ENCODE data around the gene CNTNAP2. TPM values are rescaled to one million over a fixed set of nuclear protein-coding genes. Genes with fewer than 3 reads are reported as not detected.
"Not testable (repeated sequence)": the region's sequence is repeated elsewhere in the genome, so short reads cannot be mapped to it uniquely, and the experiment has no call there.

Gene CNTNAP2
- total and polyA plus RNA-seq, 2 of the 4 experiments (the other 2 are of a cell fraction): not detected

GRCh38 chr7:148465441-148465840 is 2348.8 kb downstream of the CNTNAP2 start:
- intact Hi-C loops (cut with micrococcal nuclease): not testable (repeated sequence)

More at GRCh38 chr7:148465441-148465840, 2348.8 kb downstream of the CNTNAP2 start:
- H3K14ac ChIP-seq (replicated peaks; ENCODE audit: low read depth, low read length); H3K18ac ChIP-seq (ENCODE audit: low read depth, low read length); H3K4me1 ChIP-seq (ENCODE audit: control insufficient read depth, insufficient read depth, low read length); ATAC-seq (ENCODE audit: low read depth); POLR2A ChIA-PET (ENCODE audit: unreplicated experiment); DNase-seq; H3K4me2 ChIP-seq (ENCODE audit: low read depth, low read length); H4K8ac ChIP-seq (ENCODE audit: low read depth in 2 of 2, low read length in 2 of 2); H3K4me3 ChIP-seq (ENCODE audit: insufficient read depth, low read depth, low read length); CTCF ChIA-PET; H4K91ac ChIP-seq (ENCODE audit: insufficient read depth, low read depth, low read length); H2BK5ac ChIP-seq (ENCODE audit: low read depth, low read length, poor library complexity, severe bottlenecking); dilution Hi-C loops (cut with HindIII; ENCODE audit: low sequenced_read_pairs, unreplicated experiment); H3K56ac ChIP-seq (ENCODE audit: extremely low read depth, insufficient read depth, low read length); H2AFZ ChIP-seq (replicated peaks; ENCODE audit: low read length, poor library complexity); H2AK9ac ChIP-seq (replicated peaks; ENCODE audit: low read depth, low read length, poor library complexity); H3K4ac ChIP-seq (ENCODE audit: low read depth, low read length); H2BK20ac ChIP-seq (ENCODE audit: low read depth, low read length); H3K9ac ChIP-seq (ENCODE audit: low read depth, low read length); H4K20me1 ChIP-seq (ENCODE audit: insufficient read depth, low read length); H2BK120ac ChIP-seq (ENCODE audit: low read depth, low read length); H3K27me3 ChIP-seq (ENCODE audit: control insufficient read depth, insufficient read depth, low read length); H3K23ac ChIP-seq (ENCODE audit: low read depth, low read length); H2AK5ac ChIP-seq (ENCODE audit: low read depth, low read length); H3K79me1 ChIP-seq (ENCODE audit: low read depth in 1 of 2, low read length in 2 of 2); in situ Hi-C loops (cut with MboI; ENCODE audit: low sequenced_read_pairs); BruUV-seq (replicated peaks); H2BK15ac ChIP-seq (ENCODE audit: low read depth, low read length); H3K9me3 ChIP-seq (ENCODE audit: control insufficient read depth, insufficient read depth, low read length); H3K9me1 ChIP-seq (ENCODE audit: insufficient read depth, low read length); H3K27ac ChIP-seq (ENCODE audit: insufficient read depth, low read length); H3K36me3 ChIP-seq (ENCODE audit: control insufficient read depth, insufficient read depth, low read length); H4K5ac ChIP-seq (ENCODE audit: low read depth, low read length): not testable (repeated sequence)
- WGBS, 2 experiments (ENCODE audit: extremely low coverage in 2 of 2, insufficient read length in 1 of 2): 84% methylated on average over 5 of the region's 15 CpGs; no CpG with 5 or more reads in 1 of the 2 experiments
